B cell (primary cell): ENCODE data around the gene LNX1. TPM values are rescaled to one million over a fixed set of nuclear protein-coding genes. Genes with fewer than 3 reads are reported as not detected.

Experiments used
- ATAC-seq: fragments of 200-7000 bp; cut with Tn5 transposase; one replicate; pipeline ENCODE4 v1.10.0; 2021; ENCODE audit warnings: low read depth, mild to moderate bottlenecking, moderate number of reproducible peaks, moderate library complexity
- CTCF ChIA-PET: fragments of 350-600 bp; sonication (Branson Sonifier 250); formaldehyde crosslinking; loops from one replicate; lab custom pipeline; 2021; ENCODE audit warnings: antibody characterized with exemption, inconsistent platforms; lab: Charles Lee
- POLR2A ChIA-PET: fragments of 350-600 bp; sonication (Branson Sonifier 250); formaldehyde crosslinking; loops from one replicate; lab custom pipeline; 2021; ENCODE audit warnings: antibody characterized with exemption; lab: Charles Lee
- DNase-seq: peaks from one replicate; pipeline ENCODE4 v3.0.0; 2013
- H2AFZ ChIP-seq: 2 replicates; pipeline ENCODE4 v1.6.1; 2012; ENCODE audit warnings: mild to moderate bottlenecking, low read depth, low read length; ENCODE audit not compliant: insufficient read depth, poor library complexity, severe bottlenecking
- H3K27ac ChIP-seq, 2 donors: 1 replicate in 1 of 2; 2 replicates in 1 of 2; pipeline ENCODE4 v1.5.1; 2012 to 2013; ENCODE audit warnings: low read length in 2 of 2, mild to moderate bottlenecking in 2 of 2, moderate library complexity in 1 of 2
- H3K27me3 ChIP-seq, 4 experiments: fragments of 200-600 bp in 1 of 4; sonication (generic) in 1 of 4; replicated peaks in 1 of 4; 1 replicate in 2 of 4; 2 replicates in 2 of 4; pipeline versions ENCODE4 v1.6.1 to v1.7.0; 2013 to 2016; ENCODE audit warnings: low read length in 3 of 4, mild to moderate bottlenecking in 2 of 4, mixed read lengths in 1 of 4, moderate library complexity in 1 of 4; ENCODE audit not compliant: insufficient read depth in 4 of 4, control insufficient read depth in 3 of 4; ENCODE audit errors: control extremely low read depth in 1 of 4
- H3K36me3 ChIP-seq, 2 experiments: replicated peaks in 1 of 2; 1 replicate in 1 of 2; 2 replicates in 1 of 2; pipeline versions ENCODE4 v1.6.1 to v1.7.1; 2013; ENCODE audit warnings: low read length in 1 of 2; ENCODE audit not compliant: insufficient read depth in 2 of 2, control insufficient read depth in 1 of 2; ENCODE audit errors: control extremely low read depth in 1 of 2, extremely low read depth in 1 of 2
- H3K4me1 ChIP-seq, 2 donors: fragments of 200-600 bp in 1 of 2; sonication (generic) in 1 of 2; 1 replicate in 1 of 2; 2 replicates in 1 of 2; pipeline versions ENCODE4 v1.5.1 to v1.6.1; 2013 to 2017; ENCODE audit warnings: low read length in 2 of 2; ENCODE audit not compliant: control insufficient read depth in 2 of 2, insufficient read depth in 2 of 2
- H3K4me2 ChIP-seq: replicated peaks from 2 replicates; pipeline ENCODE3; 2012; ENCODE audit warnings: mild to moderate bottlenecking, low read depth, low read length; ENCODE audit not compliant: poor library complexity, severe bottlenecking
- H3K4me3 ChIP-seq, 5 experiments: fragments of 200-600 bp in 1 of 5; sonication (generic) in 1 of 5; 1 replicate in 3 of 5; 2 replicates in 2 of 5; pipeline versions ENCODE4 v1.5.1 to v1.7.0; 2011 to 2016; ENCODE audit warnings: low read length in 4 of 5, mild to moderate bottlenecking in 4 of 5, low read depth in 2 of 5, control low read depth in 1 of 5, moderate library complexity in 1 of 5; ENCODE audit not compliant: insufficient read depth in 1 of 5; ENCODE audit errors: control extremely low read depth in 1 of 5, extremely low read depth in 1 of 5
- H3K79me2 ChIP-seq: fragments of 200-600 bp; sonication (generic); one replicate; pipeline ENCODE4 v1.6.0; 2016; ENCODE audit warnings: low read length; ENCODE audit not compliant: control insufficient read depth, insufficient read depth
- H3K9ac ChIP-seq: fragments of 200-600 bp; sonication (generic); 2 replicates; pipeline ENCODE4 v1.6.1; 2017; ENCODE audit warnings: mild to moderate bottlenecking, low read length, moderate library complexity
- H3K9me3 ChIP-seq, 3 donors: one replicate each; pipeline versions ENCODE4 v1.6.1 to v1.7.1; 2013; ENCODE audit warnings: low read length in 2 of 3; ENCODE audit not compliant: control insufficient read depth in 2 of 3, insufficient read depth in 1 of 3; ENCODE audit errors: control extremely low read depth in 1 of 3
- H4K20me1 ChIP-seq: 2 replicates; pipeline ENCODE4 v1.6.0; 2012; ENCODE audit warnings: mild to moderate bottlenecking, low read length; ENCODE audit not compliant: insufficient read depth, control insufficient read depth, poor library complexity, severe bottlenecking
- H3K27ac Mint-ChIP-seq: one replicate; pipeline ENCODE4 v1.8.0; 2021; ENCODE audit warnings: mixed read lengths
- H3K27me3 Mint-ChIP-seq: one replicate; pipeline ENCODE4 v1.8.0; 2021; ENCODE audit warnings: mixed read lengths
- H3K4me1 Mint-ChIP-seq: one replicate; pipeline ENCODE4 v1.8.0; 2021; ENCODE audit warnings: mixed read lengths
- H3K4me3 Mint-ChIP-seq: one replicate; pipeline ENCODE4 v1.8.0; 2021; ENCODE audit warnings: mixed read lengths
- H3K9me3 Mint-ChIP-seq: one replicate; pipeline ENCODE4 v1.8.0; 2022; ENCODE audit warnings: mixed read lengths; ENCODE audit not compliant: insufficient read depth
- EZH2 ChIP-seq: IDR thresholded peaks from 2 replicates; pipeline ENCODE4 v1.6.1; 2012; ENCODE audit warnings: borderline replicate concordance, low read depth, mild to moderate bottlenecking, moderate library complexity, low read length; ENCODE audit not compliant: insufficient read depth, poor library complexity, severe bottlenecking
- WGBS: methylation state at CpG from one replicate; pipeline ENCODE4 v1.1.5; 2013; ENCODE audit warnings: missing lambda C conversion rate; ENCODE audit not compliant: insufficient coverage; 5-methylcytosine and 5-hydroxymethylcytosine counted together
- intact Hi-C: fragments of 100-400 bp; cut with micrococcal nuclease; formaldehyde crosslinking; loops from one replicate; pipeline ENCODE4 v1.10.0; 2022
- polyA plus RNA-seq: library from polyadenylated mRNA; depleted of rRNA; stranded (reverse); fragments of >200 nt; gene quantifications from 2 replicates; pipeline ENCODE4 v1.2.3, GENCODE V29; 2012
- total RNA-seq, 2 donors: library from RNA; stranded (reverse); fragments of 120-200 nt in 1 of 2; gene quantifications; 1 replicate in 1 of 2; 2 replicates in 1 of 2; pipeline versions ENCODE4 v1.2.3 to v1.2.4, GENCODE V29; 2013 to 2022
- TF ChIP-seq, protein P1 (sequence below): fragments of 200-600 bp; IDR thresholded peaks from one replicate; pipeline ENCODE4 v1.8.0; 2022; ENCODE audit warnings: antibody characterized with exemption, mild to moderate bottlenecking

The LNX1 gene
- total and polyA plus RNA-seq, 2 donors (not counting 1 experiment from before 2014, with no cell fraction given): not detected

DNA sequence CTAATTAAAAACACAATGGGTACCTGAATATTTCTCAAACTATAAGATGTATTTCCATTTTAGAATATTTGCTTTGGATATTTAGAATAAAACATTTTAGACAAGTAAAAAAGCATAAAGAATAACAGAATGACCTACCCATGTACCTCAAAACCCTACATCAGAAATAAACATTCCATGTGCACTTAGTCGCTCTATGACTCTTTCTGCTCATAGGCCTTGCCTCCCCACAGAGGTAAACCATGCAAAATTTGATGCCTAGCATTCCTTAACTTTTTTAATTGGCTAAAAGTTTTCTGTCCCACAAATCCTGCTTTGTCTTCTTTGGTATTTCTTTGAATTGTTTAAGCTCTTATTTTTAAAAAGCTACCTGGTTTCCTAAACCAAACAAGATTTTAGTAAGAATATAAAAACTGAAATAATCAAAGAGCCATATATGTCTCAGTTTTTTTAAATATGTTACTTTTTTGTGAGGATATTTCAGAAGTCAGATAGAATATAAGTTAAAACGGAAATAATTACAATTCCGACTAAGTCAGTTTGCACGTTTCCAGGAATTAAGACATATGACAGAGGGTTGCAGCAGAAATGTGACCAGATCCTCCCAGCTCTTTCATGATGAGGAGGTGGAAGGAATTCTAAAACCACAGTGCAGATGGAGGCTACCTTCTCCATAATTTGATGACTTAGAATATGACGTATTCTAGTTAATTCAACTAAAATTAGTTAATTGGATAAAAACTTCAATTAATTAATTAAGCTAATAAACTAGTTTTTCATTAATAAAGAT lies 111.4 kb downstream of the LNX1 start:
- Histone ChIP-seq H3K4me3 (no peak overlapping the region), H3K4me2 (no peak overlapping the region), H3K36me3 (no peaks in the 10 kb centered on the region), H3K27ac (no peak overlapping the region), H3K4me1 (no peaks in the 10 kb centered on the region), H3K27me3 (no peaks in the 10 kb centered on the region), H4K20me1 (no peaks in the 10 kb centered on the region), H3K9ac (no peak overlapping the region), H3K79me2 (no peaks in the 10 kb centered on the region), H2AFZ (no peak overlapping the region), H3K9me3 (no peaks in the 10 kb centered on the region)
- WGBS: 88% methylated on average over 1 of the region's 5 CpGs
- H3K9me3 Mint-ChIP-seq: no peaks in the 10 kb centered on the region
- TF ChIP-seq EZH2: no peak
- TF ChIP-seq, protein P1, sequence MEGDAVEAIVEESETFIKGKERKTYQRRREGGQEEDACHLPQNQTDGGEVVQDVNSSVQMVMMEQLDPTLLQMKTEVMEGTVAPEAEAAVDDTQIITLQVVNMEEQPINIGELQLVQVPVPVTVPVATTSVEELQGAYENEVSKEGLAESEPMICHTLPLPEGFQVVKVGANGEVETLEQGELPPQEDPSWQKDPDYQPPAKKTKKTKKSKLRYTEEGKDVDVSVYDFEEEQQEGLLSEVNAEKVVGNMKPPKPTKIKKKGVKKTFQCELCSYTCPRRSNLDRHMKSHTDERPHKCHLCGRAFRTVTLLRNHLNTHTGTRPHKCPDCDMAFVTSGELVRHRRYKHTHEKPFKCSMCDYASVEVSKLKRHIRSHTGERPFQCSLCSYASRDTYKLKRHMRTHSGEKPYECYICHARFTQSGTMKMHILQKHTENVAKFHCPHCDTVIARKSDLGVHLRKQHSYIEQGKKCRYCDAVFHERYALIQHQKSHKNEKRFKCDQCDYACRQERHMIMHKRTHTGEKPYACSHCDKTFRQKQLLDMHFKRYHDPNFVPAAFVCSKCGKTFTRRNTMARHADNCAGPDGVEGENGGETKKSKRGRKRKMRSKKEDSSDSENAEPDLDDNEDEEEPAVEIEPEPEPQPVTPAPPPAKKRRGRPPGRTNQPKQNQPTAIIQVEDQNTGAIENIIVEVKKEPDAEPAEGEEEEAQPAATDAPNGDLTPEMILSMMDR: no peak
- DNase-seq (no peak), ATAC-seq (no peak)
- ChIA-PET POLR2A (no interaction called here), CTCF (interaction anchor here (1.4 kb wide), 1 partner anchor 10 kb away, joined by 5 read pairs; no protein-coding TSS in a partner anchor)
- intact Hi-C loops: no loop called here
- no peaks in the 10 kb centered on the region for H3K4me1 Mint-ChIP-seq
- H3K27ac Mint-ChIP-seq: no peak overlapping the region
- H3K4me3 Mint-ChIP-seq: no peak overlapping the region
- H3K27me3 Mint-ChIP-seq: peaks cover 16% of the 10 kb centered on the region

DNA sequence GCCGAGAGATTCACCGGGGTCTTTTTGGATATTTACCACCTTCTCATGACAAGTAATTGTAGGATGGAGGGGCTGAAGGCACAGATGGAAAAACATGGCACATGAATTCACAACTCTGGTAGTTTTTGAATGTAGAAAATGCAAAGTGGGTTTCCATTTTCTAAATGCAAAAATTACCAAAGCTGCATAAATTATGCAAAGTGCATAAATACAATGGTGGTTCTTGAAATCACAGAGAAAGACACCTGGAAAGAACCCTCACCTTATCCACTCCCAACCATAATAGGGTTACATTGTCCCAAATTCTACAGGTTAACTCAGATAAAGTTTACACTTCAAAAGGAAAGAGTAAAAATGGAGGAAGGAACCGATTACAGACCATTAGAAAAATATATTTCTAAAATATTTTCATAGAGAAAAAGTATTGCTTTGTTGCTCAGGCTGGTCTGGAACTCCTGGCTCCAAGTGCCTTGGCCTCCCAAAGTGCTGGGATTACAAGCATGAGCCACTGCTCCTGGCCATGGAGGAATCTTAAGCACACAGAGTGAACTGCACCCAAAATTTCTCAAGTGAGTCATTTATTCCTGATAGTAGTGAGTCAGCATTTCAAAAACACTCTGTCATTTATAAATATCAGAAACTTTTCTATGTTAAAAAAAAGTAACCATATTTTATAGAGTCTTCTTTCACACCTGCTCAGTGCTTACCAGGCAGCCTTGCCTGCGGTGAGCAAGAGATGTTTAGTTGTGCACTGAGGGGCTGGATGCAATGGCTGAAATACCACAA lies 112.4 kb downstream of the LNX1 start:
- intact Hi-C loops: no loop called here
- H3K4me3 Mint-ChIP-seq: no peak overlapping the region
- CTCF ChIA-PET: no interaction called here
- Histone ChIP-seq H3K4me1 (no peaks in the 10 kb centered on the region), H3K4me2 (no peak overlapping the region), H3K9ac (no peak overlapping the region), H3K4me3 (no peak overlapping the region), H2AFZ (no peak overlapping the region), H3K9me3 (no peaks in the 10 kb centered on the region), H3K27ac (no peak overlapping the region), H3K36me3 (no peaks in the 10 kb centered on the region), H3K27me3 (no peaks in the 10 kb centered on the region), H3K79me2 (no peaks in the 10 kb centered on the region), H4K20me1 (no peaks in the 10 kb centered on the region)
- POLR2A ChIA-PET: no interaction called here
- DNase-seq (no peak), ATAC-seq (no peak)
- TF ChIP-seq, protein P1: no peak
- TF ChIP-seq EZH2: no peak
- H3K27me3 Mint-ChIP-seq: peaks cover 10% of the 10 kb centered on the region
- no peaks in the 10 kb centered on the region for H3K4me1 Mint-ChIP-seq
- WGBS: no CpG with 5 or more reads among the region's 4 CpGs
- no peak overlapping the region for H3K27ac Mint-ChIP-seq
- no peaks in the 10 kb centered on the region for H3K9me3 Mint-ChIP-seq
